HEK293 (cell line): ENCODE results near the gene HRC.

ENCODE experiments used
- EGR2 ChIP-seq: fragments of 450-650 bp; formaldehyde crosslinking; IDR thresholded peaks from 2 replicates; pipeline ENCODE4 v1.5.1; 2016; ENCODE audit warnings: low read depth, missing biosample characterization, missing genetic modification characterization
- GLI2 ChIP-seq: fragments of 450-650 bp; formaldehyde crosslinking; IDR thresholded peaks from 2 replicates; pipeline ENCODE4; 2017; ENCODE audit warnings: missing biosample characterization, missing genetic modification characterization, low read depth, borderline replicate concordance
- HOXA7 ChIP-seq: sonication (generic); formaldehyde crosslinking; IDR thresholded peaks from 2 replicates; pipeline ENCODE4 v1.8.1; 2022; ENCODE audit warnings: missing genetic modification reagents, borderline replicate concordance
- HOXC10 ChIP-seq: sonication (generic); formaldehyde crosslinking; IDR thresholded peaks from 2 replicates; pipeline ENCODE4 v1.8.1; 2023; ENCODE audit warnings: mild to moderate bottlenecking, missing genetic modification reagents
- PATZ1 ChIP-seq: fragments of 450-650 bp; formaldehyde crosslinking; IDR thresholded peaks from 2 replicates; pipeline ENCODE4 v1.5.1; 2016; ENCODE audit warnings: missing biosample characterization, missing genetic modification characterization
- PBX3 ChIP-seq: sonication (generic); formaldehyde crosslinking; IDR thresholded peaks from 2 replicates; pipeline ENCODE4 v1.8.1; 2022; ENCODE audit warnings: mild to moderate bottlenecking, moderate library complexity, missing genetic modification reagents
- SP2 ChIP-seq: fragments of 450-650 bp; formaldehyde crosslinking; IDR thresholded peaks from 2 replicates; pipeline ENCODE4 v1.5.1; 2016; ENCODE audit warnings: missing biosample characterization, missing genetic modification characterization
- WT1 ChIP-seq: fragments of 450-650 bp; formaldehyde crosslinking; IDR thresholded peaks from 2 replicates; pipeline ENCODE4 v1.5.1; 2016; ENCODE audit warnings: missing biosample characterization, missing genetic modification characterization
- ZBTB8A ChIP-seq: fragments of 450-650 bp; formaldehyde crosslinking; IDR thresholded peaks from 2 replicates; pipeline ENCODE4 v1.5.1; 2016; ENCODE audit warnings: missing biosample characterization, missing genetic modification characterization
- ZFP37 ChIP-seq: fragments of 450-650 bp; formaldehyde crosslinking; IDR thresholded peaks from 2 replicates; pipeline ENCODE4 v1.5.1; 2016; ENCODE audit warnings: missing biosample characterization, missing genetic modification characterization
- ZFP69B ChIP-seq: fragments of 450-650 bp; formaldehyde crosslinking; IDR thresholded peaks from 2 replicates; pipeline ENCODE4 v1.5.1; 2016; ENCODE audit warnings: missing biosample characterization, missing genetic modification characterization
- ZNF112 ChIP-seq: fragments of 450-650 bp; formaldehyde crosslinking; IDR thresholded peaks from 2 replicates; pipeline ENCODE4 v1.5.0; 2017; ENCODE audit warnings: missing biosample characterization, missing genetic modification characterization
- ZNF121 ChIP-seq: fragments of 450-650 bp; formaldehyde crosslinking; IDR thresholded peaks from 2 replicates; pipeline ENCODE4 v1.5.1; 2016; ENCODE audit warnings: missing biosample characterization, missing genetic modification characterization
- ZNF138 ChIP-seq: fragments of 450-650 bp; formaldehyde crosslinking; IDR thresholded peaks from 2 replicates; pipeline ENCODE4 v1.5.1; 2016; ENCODE audit warnings: missing biosample characterization, missing genetic modification characterization, borderline replicate concordance
- ZNF157 ChIP-seq: fragments of 450-650 bp; formaldehyde crosslinking; IDR thresholded peaks from 2 replicates; pipeline ENCODE4 v1.5.1; 2016; ENCODE audit warnings: missing biosample characterization, missing genetic modification characterization
- ZNF175 ChIP-seq: fragments of 450-650 bp; formaldehyde crosslinking; IDR thresholded peaks from 2 replicates; pipeline ENCODE4 v1.5.1; 2016; ENCODE audit warnings: missing biosample characterization, missing genetic modification characterization
- ZNF2 ChIP-seq: fragments of 450-650 bp; formaldehyde crosslinking; IDR thresholded peaks from 2 replicates; pipeline ENCODE4 v1.5.1; 2016; ENCODE audit warnings: missing biosample characterization, missing genetic modification characterization
- ZNF211 ChIP-seq: fragments of 450-650 bp; formaldehyde crosslinking; IDR thresholded peaks from 2 replicates; pipeline ENCODE4 v1.5.1; 2016; ENCODE audit warnings: low read depth, missing biosample characterization, missing genetic modification characterization
- ZNF214 ChIP-seq: fragments of 450-650 bp; formaldehyde crosslinking; IDR thresholded peaks from 2 replicates; pipeline ENCODE4 v1.5.1; 2017; ENCODE audit warnings: missing biosample characterization, mild to moderate bottlenecking, missing genetic modification characterization, borderline replicate concordance
- ZNF274 ChIP-seq, 2 experiments: fragments of 200-500 bp in 1 of 2; fragments of 450-650 bp in 1 of 2; sonication (Bioruptor generic) in 1 of 2; formaldehyde crosslinking in 1 of 2; IDR thresholded peaks; 2 replicates each; pipeline versions ENCODE4 v1.5.1 to v1.6.1; 2014 to 2016; ENCODE audit warnings: borderline replicate concordance in 1 of 2, inconsistent platforms in 1 of 2, low read length in 1 of 2, missing biosample characterization in 1 of 2, missing genetic modification characterization in 1 of 2
- ZNF292 ChIP-seq: fragments of 450-650 bp; formaldehyde crosslinking; IDR thresholded peaks from 2 replicates; pipeline ENCODE4 v1.5.1; 2016; ENCODE audit warnings: low read depth, missing biosample characterization, missing genetic modification characterization, borderline replicate concordance
- ZNF366 ChIP-seq: fragments of 450-650 bp; formaldehyde crosslinking; conservative IDR thresholded peaks from 2 replicates; pipeline ENCODE4 v1.5.1; 2016; ENCODE audit warnings: missing biosample characterization, missing genetic modification characterization
- ZNF501 ChIP-seq: fragments of 450-650 bp; formaldehyde crosslinking; IDR thresholded peaks from 2 replicates; pipeline ENCODE4 v1.5.1; 2016; ENCODE audit warnings: missing biosample characterization, missing genetic modification characterization
- ZNF560 ChIP-seq: fragments of 450-650 bp; formaldehyde crosslinking; IDR thresholded peaks from 2 replicates; pipeline ENCODE4 v1.5.1; 2017; ENCODE audit warnings: missing biosample characterization, missing genetic modification characterization, borderline replicate concordance
- ZNF571 ChIP-seq: fragments of 450-650 bp; formaldehyde crosslinking; IDR thresholded peaks from 2 replicates; pipeline ENCODE4 v1.5.0; 2017; ENCODE audit warnings: missing biosample characterization, missing genetic modification characterization
- ZNF596 ChIP-seq: fragments of 450-650 bp; IDR thresholded peaks from 2 replicates; pipeline ENCODE4 v1.5.0; 2018; ENCODE audit warnings: missing biosample characterization, mild to moderate bottlenecking, missing genetic modification characterization, moderate library complexity
- ZNF610 ChIP-seq: fragments of 450-650 bp; formaldehyde crosslinking; IDR thresholded peaks from 2 replicates; pipeline ENCODE4 v1.5.1; 2016; ENCODE audit warnings: missing biosample characterization, missing genetic modification characterization, borderline replicate concordance
- ZNF621 ChIP-seq: fragments of 450-650 bp; formaldehyde crosslinking; IDR thresholded peaks from 2 replicates; pipeline ENCODE4 v1.5.1; 2017; ENCODE audit warnings: missing biosample characterization, missing genetic modification characterization
- ZNF645 ChIP-seq: fragments of 450-650 bp; formaldehyde crosslinking; IDR thresholded peaks from 2 replicates; pipeline ENCODE4; 2016; ENCODE audit warnings: missing biosample characterization, missing genetic modification characterization
- ZNF704 ChIP-seq: fragments of 450-650 bp; formaldehyde crosslinking; IDR thresholded peaks from 2 replicates; pipeline ENCODE4 v1.5.1; 2016; ENCODE audit warnings: missing biosample characterization, missing genetic modification characterization
- ZSCAN18 ChIP-seq: fragments of 450-650 bp; formaldehyde crosslinking; IDR thresholded peaks from 2 replicates; pipeline ENCODE4 v1.5.1; 2016; ENCODE audit warnings: missing biosample characterization, missing genetic modification characterization
- ZXDB ChIP-seq: fragments of 450-650 bp; formaldehyde crosslinking; IDR thresholded peaks from 2 replicates; pipeline ENCODE4 v1.5.1; 2016; ENCODE audit warnings: missing biosample characterization, missing genetic modification characterization

The HRC gene

GRCh38 chr19:49127674-49128544 is 27.3 kb downstream of the HRC start (continued):
- TF ChIP-seq GLI2 (no peak), ZNF2 (peak; percentile 18; the same call in 1 of the 2 replicates), ZNF501 (tag by site-specific recombination) (peak; percentile 22; the same call in 1 of the 2 replicates), ZNF621 (tag by site-specific recombination) (no peak), ZNF157 (tag by site-specific recombination) (no peak), ZFP37 (tag by site-specific recombination) (no peak), ZNF121 (tag by site-specific recombination) (no peak), ZNF274 (IDR thresholded peaks at IDR 0.05; ENCODE audit: low read length) (no peak), ZNF274 (tag by site-specific recombination; IDR thresholded peaks at IDR 0.05; ENCODE audit: borderline replicate concordance) (no peak), ZNF211 (tag by site-specific recombination) (no peak), ZNF366 (tag by site-specific recombination) (peak; percentile 59), ZNF571 (no peak), SP2 (tag by site-specific recombination) (peak; percentile 92), PBX3 (CRISPR knock-in tag) (peak; percentile 96), ZNF175 (no peak), ZNF112 (tag by site-specific recombination) (no peak), ZNF596 (tag by site-specific recombination) (no peak), ZNF138 (no peak), PATZ1 (tag by site-specific recombination) (peak; percentile 63), ZBTB8A (tag by site-specific recombination) (no peak), ZNF610 (peak; percentile 61; the same call in 1 of the 2 replicates), ZXDB (tag by site-specific recombination) (no peak), ZNF645 (tag by site-specific recombination) (no peak), EGR2 (no peak), HOXA7 (CRISPR knock-in tag) (no peak), ZSCAN18 (tag by site-specific recombination) (no peak), HOXC10 (no peak), ZNF214 (tag by site-specific recombination) (no peak), ZNF704 (tag by site-specific recombination) (no peak), WT1 (tag by site-specific recombination) (no peak), ZFP69B (no peak), ZNF560 (tag by site-specific recombination) (no peak), ZNF292 (tag by site-specific recombination) (no peak)
